ENCODE results near the gene KLF6.

Gene KLF6

GRCh38 chr10:3728563-3728962, 56.4 kb downstream of the KLF6 start:
- DNase-seq (ENCODE audit: low read depth): no peak

DNA sequence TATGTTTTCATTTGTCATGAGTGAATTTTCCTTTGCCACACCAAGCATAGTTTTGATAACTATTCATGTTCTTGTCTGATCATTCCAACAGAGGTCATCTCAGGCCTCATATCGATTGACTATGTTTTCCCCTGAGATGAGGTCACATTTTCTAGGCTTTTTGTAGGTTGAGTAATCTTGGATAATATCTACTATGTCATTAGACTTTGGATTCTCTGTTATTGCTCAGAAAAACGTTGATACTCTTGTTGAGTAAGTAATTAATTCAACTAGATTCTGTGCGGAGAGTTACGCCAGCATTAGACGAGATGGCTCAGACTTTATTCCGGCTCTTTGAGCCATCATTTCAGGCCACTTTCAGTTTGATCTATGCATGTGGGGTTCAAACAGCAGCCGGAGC, 57.7 kb downstream of the KLF6 start:
- no peak for DNase-seq (ENCODE audit: low read depth)
